MCF 10A (cell line): ENCODE measurements around the gene HSPB8. TPM values are rescaled to one million over a fixed set of nuclear protein-coding genes. Genes with fewer than 3 reads are reported as not detected.

Experiments
- BruUV-seq: library from RNA; stranded (reverse); fragments of 400-500 nt; replicated peaks from 2 replicates; lab custom pipeline; 2021; lab: Mats Ljungman, UMichigan
- CTCF ChIA-PET: fragments of 300-600 bp; sonication (Branson Sonifier 250); formaldehyde crosslinking; extraction: SDS; loops from one replicate; lab custom pipeline; 2021; ENCODE audit warnings: antibody characterized with exemption, inconsistent platforms; lab: Yijun Ruan, JAX
- POLR2A ChIA-PET: fragments of 300-600, 350-650 bp; sonication (Branson Sonifier 250); formaldehyde crosslinking; extraction: SDS; loops from one replicate; lab custom pipeline; 2020; ENCODE audit warnings: antibody characterized with exemption, inconsistent platforms; lab: Yijun Ruan, JAX
- DNase-seq: peaks from one replicate; pipeline ENCODE4 v3.0.0-alpha.2; 2018; ENCODE audit not compliant: unreplicated experiment
- H3K27ac Mint-ChIP-seq: one replicate; pipeline ENCODE4 v1.8.0; 2022; ENCODE audit warnings: mild to moderate bottlenecking, low read depth, mixed read lengths; ENCODE audit not compliant: unreplicated experiment
- H3K27me3 Mint-ChIP-seq: one replicate; pipeline ENCODE4 v1.8.0; 2022; ENCODE audit warnings: mixed read lengths; ENCODE audit not compliant: insufficient read depth, unreplicated experiment
- H3K36me3 Mint-ChIP-seq: one replicate; pipeline ENCODE4 v1.8.0; 2022; ENCODE audit warnings: mild to moderate bottlenecking, moderate library complexity, mixed read lengths; ENCODE audit not compliant: insufficient read depth, unreplicated experiment
- H3K4me1 Mint-ChIP-seq: one replicate; pipeline ENCODE4 v1.8.0; 2022; ENCODE audit warnings: mixed read lengths; ENCODE audit not compliant: insufficient read depth, unreplicated experiment
- H3K4me3 Mint-ChIP-seq: one replicate; pipeline ENCODE4 v1.8.0; 2022; ENCODE audit warnings: mild to moderate bottlenecking, moderate library complexity, mixed read lengths; ENCODE audit not compliant: unreplicated experiment
- H3K9me3 Mint-ChIP-seq: one replicate; pipeline ENCODE4 v1.8.0; 2022; ENCODE audit warnings: mixed read lengths; ENCODE audit not compliant: unreplicated experiment
- CTCF ChIP-seq: fragments of 200-600 bp; IDR thresholded peaks from one replicate; pipeline ENCODE4 v1.8.0; 2022; ENCODE audit warnings: antibody characterized with exemption, mild to moderate bottlenecking; ENCODE audit not compliant: unreplicated experiment
- intact Hi-C: fragments of 100-400 bp; cut with micrococcal nuclease; formaldehyde crosslinking; loops from 2 replicates; pipeline ENCODE4 v1.14.1; 2022
- total RNA-seq: library from RNA; stranded (reverse); gene quantifications from 2 replicates; pipeline ENCODE4 v1.2.3, GENCODE V29; 2022

HSPB8 gene
- total RNA-seq, 1 experiment from 2014 or later, result 0.23 TPM

GRCh38 chr12:119241049-119241448 lies 62.3 kb downstream of the HSPB8 start:
- BruUV-seq, result no TSS peak
- H3K4me3 Mint-ChIP-seq, result no peak overlapping the region
- ChIA-PET POLR2A (no interaction called here), CTCF (interaction anchor here (0.7 kb wide), 1 partner anchor 204 kb away, joined by 3 read pairs; no protein-coding TSS in a partner anchor)
- DNase-seq, result no peak
- H3K9me3 Mint-ChIP-seq, result peaks cover 17% of the 10 kb centered on the region
- H3K36me3 Mint-ChIP-seq, result no peaks in the 10 kb centered on the region
- no peak for TF ChIP-seq CTCF
- H3K27ac Mint-ChIP-seq, result no peak overlapping the region
- no peaks in the 10 kb centered on the region for H3K27me3 Mint-ChIP-seq
- no peaks in the 10 kb centered on the region for H3K4me1 Mint-ChIP-seq
- intact Hi-C loops, result no loop called here

- no peak for TF ChIP-seq CTCF
- Mint-ChIP-seq H3K9me3 (peaks cover 18% of the 10 kb centered on the region), H3K36me3 (no peaks in the 10 kb centered on the region), H3K27me3 (no peaks in the 10 kb centered on the region), H3K27ac (no peak overlapping the region), H3K4me3 (no peak overlapping the region), H3K4me1 (no peaks in the 10 kb centered on the region)
- intact Hi-C loops, result no loop called here
- no peak for DNase-seq
- BruUV-seq, result no TSS peak
- ChIA-PET CTCF (no interaction called here), POLR2A (no interaction called here)
Measured at GRCh38 chr12:119241580-119242169, 62.9 kb downstream of the HSPB8 start.

Other genes starting within 250 kb of the HSPB8 start
- not detected in 2 replicates for gene SRRM4, start 197.4 kb upstream of the HSPB8 start, total RNA-seq
- gene CCDC60, start 155.8 kb downstream of the HSPB8 start, total RNA-seq, result not detected in 2 replicates